Activated CD4-positive, alpha-beta T cell treated with anti-CD3 and anti-CD28 coated beads, Interleukin-2, amount 50 U/mL, for 24 hours (primary cell): ENCODE data around the gene AIM2.
"Not testable (repeated sequence)": the region's sequence is repeated elsewhere in the genome, so short reads cannot be mapped to it uniquely, and the experiment has no call there.

Source experiments
- DNase-seq, 2 donors: peaks; one replicate each; pipeline ENCODE4 v3.0.0-alpha.2; 2020; ENCODE audit warnings: low read depth in 1 of 2, low spot score in 1 of 2

The AIM2 gene

GRCh38 chr1:159076438-159077119 lies at the start of gene AIM2:
TSS of gene AIM2 (minus strand) at chr1:159076766. CDS start at chr1:159073499, 3,267 bp downstream.
- peak; percentile 39 to 59 for DNase-seq

DNA sequence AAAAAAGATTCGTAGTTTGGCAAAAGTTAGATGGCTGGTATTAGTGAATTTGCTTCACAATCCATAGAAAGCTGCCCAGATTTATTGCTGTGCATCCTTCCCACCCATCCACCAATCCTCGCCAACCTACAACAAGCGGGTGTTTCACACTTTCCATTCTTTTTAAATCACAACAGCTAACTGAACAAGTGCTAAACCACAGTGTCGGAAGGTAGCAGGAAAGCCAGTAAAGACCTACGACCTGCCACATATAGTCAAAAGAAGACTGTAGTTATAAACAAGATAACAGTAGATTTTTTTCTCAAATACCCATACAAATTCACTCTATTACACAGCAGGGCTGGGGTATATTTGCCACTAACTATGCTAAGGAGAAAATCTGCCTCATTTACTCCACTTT lies 47.0 kb upstream of the AIM2 start:
- DNase-seq: no peak

- DNase-seq: no peak
Observed at GRCh38 chr1:159122005-159122621, 45.5 kb upstream of the AIM2 start.

DNA sequence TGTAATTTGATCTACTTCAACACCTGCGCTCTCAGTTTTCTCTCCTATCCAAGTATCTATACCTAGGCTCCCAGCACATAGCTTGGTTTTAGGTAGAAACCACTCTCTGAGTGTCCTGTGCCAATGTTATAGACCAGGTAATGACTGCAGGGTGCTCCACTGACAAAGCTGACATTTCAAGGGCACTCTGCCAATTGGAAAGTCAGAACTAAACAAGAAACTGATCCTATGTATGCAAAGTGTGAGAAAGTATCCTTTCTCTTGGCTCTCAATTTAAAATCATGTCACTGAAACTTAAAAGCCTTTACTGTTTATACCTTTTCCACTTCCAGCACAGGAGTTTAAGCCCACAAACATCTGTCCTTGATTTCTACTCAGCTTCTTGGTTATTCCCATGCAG lies 45.0 kb upstream of the AIM2 start:
- DNase-seq: no peak

- DNase-seq: no peak
Observed at GRCh38 chr1:159120317-159120716, 43.8 kb upstream of the AIM2 start.

GRCh38 chr1:159113596-159114433 lies 37.2 kb upstream of the AIM2 start:
- DNase-seq: no peak

GRCh38 chr1:159103021-159103420 lies 26.5 kb upstream of the AIM2 start:
- DNase-seq: not testable (repeated sequence)

GRCh38 chr1:159100589-159100988 lies 24.0 kb upstream of the AIM2 start:
- no peak for DNase-seq

GRCh38 chr1:159098596-159098995 lies 22.0 kb upstream of the AIM2 start:
- DNase-seq: no peak

GRCh38 chr1:159092036-159092760 lies 15.6 kb upstream of the AIM2 start:
- DNase-seq: no peak

- no peak for DNase-seq
Observed at GRCh38 chr1:159091607-159092031, 15.1 kb upstream of the AIM2 start.

DNA sequence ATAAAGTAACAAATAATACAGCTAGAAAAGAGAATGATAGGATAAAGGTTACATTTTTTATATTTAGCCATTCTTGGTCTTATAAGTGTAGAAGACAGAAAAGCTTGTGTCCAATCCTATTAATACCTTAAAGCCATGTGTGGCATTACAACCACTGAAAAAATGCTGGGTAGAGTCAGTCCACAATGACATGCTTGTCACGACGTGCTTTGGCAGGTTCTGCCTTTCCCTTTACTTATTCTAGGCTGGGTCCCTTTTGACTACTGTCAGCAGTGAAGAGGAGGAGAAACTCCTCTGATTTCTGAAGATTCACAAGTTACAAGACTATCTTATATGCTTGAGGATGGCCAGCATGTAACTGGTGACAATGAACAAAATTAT lies 14.6 kb upstream of the AIM2 start:
- DNase-seq: no peak

DNA sequence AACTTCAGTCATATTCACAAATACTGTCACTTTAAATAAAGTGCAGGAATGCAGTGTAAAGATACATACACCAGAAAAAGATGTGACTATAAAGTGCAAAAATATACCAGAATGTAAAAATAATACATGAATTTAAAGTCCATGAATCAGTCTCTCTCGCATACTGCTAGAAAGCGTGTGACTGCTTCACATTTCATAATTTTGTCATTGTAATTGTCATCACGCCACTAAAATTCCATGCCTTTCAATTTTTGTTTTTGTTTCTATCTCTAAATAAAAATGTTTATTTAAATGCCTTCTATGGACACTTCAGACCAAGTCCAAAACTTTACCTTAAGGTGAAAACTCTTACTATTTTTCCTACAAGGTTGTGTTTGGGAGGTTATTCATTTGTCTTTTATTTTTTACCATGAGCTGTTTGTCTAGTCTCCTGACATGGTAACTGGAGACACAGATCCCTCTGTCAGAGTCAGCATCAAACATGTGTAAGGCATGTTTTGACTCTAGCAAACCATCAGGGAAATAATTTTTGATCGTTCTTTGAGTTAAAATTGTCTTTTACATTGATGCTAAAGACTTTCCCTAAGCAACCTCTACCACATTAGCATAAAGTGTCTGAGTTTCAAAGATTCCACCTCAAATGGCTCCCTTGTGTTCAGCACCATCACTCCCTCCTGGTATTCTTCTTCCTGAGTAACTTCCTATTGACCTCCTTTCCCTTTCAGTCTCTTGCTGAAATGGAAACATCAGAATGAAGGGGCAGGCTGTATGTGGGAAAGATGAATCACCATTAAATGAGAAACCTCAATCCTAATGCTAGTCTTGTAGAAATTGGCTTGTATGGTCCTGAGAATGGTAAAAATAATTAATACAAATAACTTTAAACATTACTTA lies 14.0 kb upstream of the AIM2 start:
- DNase-seq: no peak

- peak in 1 of 2 donors; percentile 23 for DNase-seq
Observed at GRCh38 chr1:159089184-159089791, 12.7 kb upstream of the AIM2 start.

DNA sequence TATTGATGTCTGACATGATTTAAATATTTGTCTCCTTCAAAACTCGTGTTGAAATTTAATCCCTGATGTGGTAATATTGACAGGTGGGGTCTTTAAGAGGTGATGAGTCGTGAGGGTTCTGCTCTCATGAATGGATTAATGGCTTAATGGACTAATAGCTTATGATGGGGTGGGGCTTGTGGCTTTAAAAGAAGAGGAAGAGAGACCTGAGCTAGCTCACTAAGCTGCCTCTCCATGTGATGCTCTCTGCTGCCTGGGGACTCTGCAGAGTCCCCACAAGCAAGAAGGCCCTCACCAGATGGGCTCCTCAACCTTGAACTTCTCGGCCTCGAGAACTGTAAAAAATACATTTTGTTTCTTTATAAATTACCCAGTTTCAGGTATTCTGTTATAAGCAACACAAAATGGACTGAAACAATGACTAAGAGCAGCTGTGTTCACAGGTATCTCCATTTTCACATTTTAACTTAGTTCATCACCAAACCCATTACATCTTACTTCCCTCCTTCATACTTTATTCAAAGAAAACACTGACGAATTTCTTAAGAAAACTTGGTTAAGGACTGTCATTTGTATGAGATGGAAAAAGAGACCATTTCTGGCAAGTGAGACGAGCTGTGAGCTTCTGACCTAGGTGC lies 12.1 kb upstream of the AIM2 start:
- no peak for DNase-seq

DNA sequence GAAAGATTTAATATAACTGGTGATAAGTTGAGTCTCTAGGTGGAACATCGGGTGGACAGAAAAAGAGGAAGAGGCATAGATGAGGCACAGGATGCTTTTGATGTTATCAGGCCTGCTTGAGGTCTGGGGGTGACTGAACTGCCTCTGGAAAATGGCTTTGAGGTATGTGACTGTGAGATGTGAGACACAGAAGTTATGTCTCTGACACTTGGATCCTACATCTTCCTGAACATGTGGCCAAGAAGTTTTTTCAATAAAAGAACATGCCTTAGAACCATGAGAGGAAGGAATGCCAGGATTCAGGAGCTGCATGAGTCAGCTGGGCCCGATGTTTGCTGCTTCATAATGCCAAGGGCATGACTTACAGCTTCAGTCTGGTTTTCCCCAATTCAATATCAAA lies 11.5 kb upstream of the AIM2 start:
- DNase-seq: no peak

GRCh38 chr1:159084867-159085266 lies 8.3 kb upstream of the AIM2 start:
- no peak for DNase-seq

DNA sequence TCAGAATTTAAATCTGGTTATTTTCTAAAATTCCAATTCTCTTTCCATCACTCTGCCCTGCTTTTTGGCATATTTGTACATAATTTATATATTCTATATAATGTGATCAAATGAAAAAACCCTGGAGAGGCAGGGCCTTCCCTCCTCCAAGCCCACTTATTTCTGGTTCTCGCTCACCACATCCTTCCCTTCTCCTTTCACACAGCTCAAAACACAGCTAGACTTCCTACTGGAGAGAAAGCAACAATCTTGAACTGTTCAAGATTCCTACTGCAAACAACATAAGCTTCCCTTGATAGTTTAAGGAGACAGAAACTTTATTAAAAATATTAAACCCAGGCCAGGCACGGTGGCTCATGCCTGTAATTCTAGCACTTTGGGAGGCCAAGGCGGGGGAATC lies 7.6 kb upstream of the AIM2 start:
- no peak for DNase-seq

GRCh38 chr1:159083013-159083412 lies 6.4 kb upstream of the AIM2 start:
- no peak for DNase-seq

DNA sequence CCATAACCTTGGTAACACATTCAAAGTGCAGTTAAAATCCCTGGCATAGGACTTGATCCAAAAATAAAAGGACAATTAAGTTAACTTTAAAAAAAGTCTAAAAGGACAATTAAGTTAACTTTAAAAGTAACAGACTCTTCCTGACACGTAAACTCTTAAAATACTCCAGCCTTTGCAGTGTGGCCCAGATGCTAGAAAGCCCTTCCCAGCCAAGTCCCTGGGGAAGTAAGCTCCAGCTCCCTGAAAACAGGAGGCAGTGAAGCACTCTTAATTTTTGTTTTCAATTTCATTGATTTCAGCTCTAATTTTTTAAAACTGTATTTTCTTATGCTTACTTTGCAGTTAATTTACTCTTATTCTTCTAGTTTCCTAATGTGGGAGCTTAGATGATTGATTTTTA lies 5.1 kb upstream of the AIM2 start:
- no peak for DNase-seq
